PC-3 (cell line): ENCODE results near the gene HNRNPF.

ENCODE experiments used
- EZH2phosphoT487 ChIP-seq: fragments of 300-600 bp; sonication (generic); IDR thresholded peaks from 2 replicates; pipeline ENCODE4 v1.6.1; 2018; ENCODE audit warnings: mild to moderate bottlenecking, antibody characterized with exemption, low read length, borderline replicate concordance
- TF ChIP-seq, protein P1 (sequence below): fragments of 300-600 bp; sonication (generic); conservative IDR thresholded peaks from 2 replicates; pipeline ENCODE4 v1.5.1; 2017; ENCODE audit warnings: antibody characterized with exemption, low read depth, mild to moderate bottlenecking, low read length

DNA sequence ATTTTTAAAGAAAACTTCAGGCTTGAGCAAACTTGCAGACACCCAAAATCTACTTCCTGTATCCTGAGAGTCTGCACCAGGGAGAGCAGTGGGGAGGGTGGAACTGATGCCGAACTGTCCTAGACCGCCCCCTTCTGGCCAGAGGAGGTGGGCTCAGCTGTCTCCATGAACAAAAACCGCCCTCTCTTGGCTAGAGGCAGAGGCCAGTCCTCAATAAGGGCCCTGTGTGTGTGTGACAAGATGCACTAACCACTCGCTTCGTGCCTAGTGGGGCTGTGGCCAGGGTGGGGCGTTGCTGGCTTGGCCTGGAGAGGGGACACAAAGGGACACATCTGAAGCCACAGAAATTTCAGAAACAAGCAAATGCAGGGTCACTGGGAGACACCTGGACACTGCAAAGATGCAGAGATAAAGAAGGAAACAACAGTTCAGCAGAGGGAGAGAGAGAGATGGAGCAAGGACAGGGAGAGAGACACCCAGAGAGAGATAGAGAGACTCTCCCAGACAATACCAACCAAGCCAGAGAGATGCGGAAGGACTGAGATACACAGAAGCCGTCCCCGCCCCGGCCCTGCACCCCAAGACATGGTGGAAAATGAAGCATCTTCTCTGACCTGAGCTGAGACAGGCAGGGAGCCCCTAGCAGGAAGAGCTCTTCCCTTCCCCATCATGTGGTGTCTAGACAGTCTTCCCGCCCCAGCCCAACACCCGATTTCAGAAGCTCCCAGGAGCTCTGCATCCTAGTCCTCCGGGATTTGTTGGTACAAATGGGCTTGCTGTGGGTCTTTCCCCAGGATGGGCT lies 60.3 kb downstream of the HNRNPF start:
- TF ChIP-seq, protein P1, sequence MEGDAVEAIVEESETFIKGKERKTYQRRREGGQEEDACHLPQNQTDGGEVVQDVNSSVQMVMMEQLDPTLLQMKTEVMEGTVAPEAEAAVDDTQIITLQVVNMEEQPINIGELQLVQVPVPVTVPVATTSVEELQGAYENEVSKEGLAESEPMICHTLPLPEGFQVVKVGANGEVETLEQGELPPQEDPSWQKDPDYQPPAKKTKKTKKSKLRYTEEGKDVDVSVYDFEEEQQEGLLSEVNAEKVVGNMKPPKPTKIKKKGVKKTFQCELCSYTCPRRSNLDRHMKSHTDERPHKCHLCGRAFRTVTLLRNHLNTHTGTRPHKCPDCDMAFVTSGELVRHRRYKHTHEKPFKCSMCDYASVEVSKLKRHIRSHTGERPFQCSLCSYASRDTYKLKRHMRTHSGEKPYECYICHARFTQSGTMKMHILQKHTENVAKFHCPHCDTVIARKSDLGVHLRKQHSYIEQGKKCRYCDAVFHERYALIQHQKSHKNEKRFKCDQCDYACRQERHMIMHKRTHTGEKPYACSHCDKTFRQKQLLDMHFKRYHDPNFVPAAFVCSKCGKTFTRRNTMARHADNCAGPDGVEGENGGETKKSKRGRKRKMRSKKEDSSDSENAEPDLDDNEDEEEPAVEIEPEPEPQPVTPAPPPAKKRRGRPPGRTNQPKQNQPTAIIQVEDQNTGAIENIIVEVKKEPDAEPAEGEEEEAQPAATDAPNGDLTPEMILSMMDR: peak; percentile 99
- TF ChIP-seq EZH2phosphoT487: no peak
